Nephron progenitor cell (in vitro differentiated cells): ENCODE results near the gene GBX1.

ENCODE experiments used
- DNase-seq: peaks from one replicate; pipeline ENCODE4 v3.0.0; 2021
- H3K27ac Mint-ChIP-seq: 2 replicates; pipeline ENCODE4 v1.8.0; 2021; ENCODE audit warnings: mild to moderate bottlenecking, moderate library complexity, mixed read lengths
- H3K27me3 Mint-ChIP-seq: 2 replicates; pipeline ENCODE4 v1.8.0; 2021; ENCODE audit warnings: mild to moderate bottlenecking, low read depth, mixed read lengths; ENCODE audit not compliant: poor library complexity
- H3K36me3 Mint-ChIP-seq: 2 replicates; pipeline ENCODE4 v1.8.0; 2021; ENCODE audit warnings: low read depth, mixed read lengths
- H3K4me1 Mint-ChIP-seq: 2 replicates; pipeline ENCODE4 v1.8.0; 2021; ENCODE audit warnings: mixed read lengths
- H3K4me3 Mint-ChIP-seq: 2 replicates; pipeline ENCODE4 v1.8.0; 2021; ENCODE audit warnings: mild to moderate bottlenecking, moderate library complexity, mixed read lengths
- H3K9me3 Mint-ChIP-seq: 2 replicates; pipeline ENCODE4 v1.8.0; 2021; ENCODE audit warnings: mild to moderate bottlenecking, moderate library complexity, mixed read lengths
- TF ChIP-seq, protein P1 (sequence below): fragments of 200-600 bp; sonication (generic); IDR thresholded peaks from 2 replicates; pipeline ENCODE4 v1.5.0; 2021; ENCODE audit warnings: antibody characterized with exemption

GBX1 gene

DNA sequence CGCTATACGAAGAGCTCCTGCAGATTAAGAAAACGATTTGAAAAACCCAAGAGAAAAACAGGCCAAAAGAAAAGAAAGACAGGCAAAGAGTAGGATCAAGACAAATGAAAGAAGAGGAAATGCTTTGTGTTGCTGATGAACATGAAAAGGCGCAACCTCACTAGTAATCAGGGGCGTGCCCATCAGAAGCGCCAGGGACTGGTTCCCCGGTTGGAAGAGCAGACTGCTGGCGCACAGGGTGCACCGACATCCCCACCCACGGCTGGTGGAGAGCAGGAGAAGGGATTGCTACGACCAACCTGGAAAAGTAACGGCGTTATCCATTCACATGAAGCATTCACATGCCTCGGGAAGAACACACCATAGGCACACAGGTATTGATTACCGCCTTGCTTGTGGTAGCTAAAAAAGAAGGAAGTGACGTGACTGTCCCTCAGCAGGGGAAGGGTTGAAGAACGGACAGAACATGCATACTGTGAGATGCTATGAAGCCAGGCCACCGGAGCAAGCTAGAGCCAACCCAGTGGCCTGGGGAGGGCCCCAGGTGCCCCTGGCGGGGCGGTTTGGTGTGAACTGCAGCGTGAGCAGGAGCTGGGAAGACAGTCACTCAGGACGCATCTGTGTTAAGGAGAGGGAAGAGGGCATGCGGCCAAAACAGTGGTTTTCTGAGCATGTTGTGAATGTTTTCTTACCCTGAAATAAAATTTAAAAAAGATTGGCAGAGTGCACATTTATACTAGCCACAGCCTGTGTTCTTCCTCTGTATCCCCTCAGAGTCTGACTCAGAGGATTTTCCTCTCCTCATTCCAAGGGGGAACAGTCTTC, 62.9 kb downstream of the GBX1 start:
- TF ChIP-seq, protein P1, sequence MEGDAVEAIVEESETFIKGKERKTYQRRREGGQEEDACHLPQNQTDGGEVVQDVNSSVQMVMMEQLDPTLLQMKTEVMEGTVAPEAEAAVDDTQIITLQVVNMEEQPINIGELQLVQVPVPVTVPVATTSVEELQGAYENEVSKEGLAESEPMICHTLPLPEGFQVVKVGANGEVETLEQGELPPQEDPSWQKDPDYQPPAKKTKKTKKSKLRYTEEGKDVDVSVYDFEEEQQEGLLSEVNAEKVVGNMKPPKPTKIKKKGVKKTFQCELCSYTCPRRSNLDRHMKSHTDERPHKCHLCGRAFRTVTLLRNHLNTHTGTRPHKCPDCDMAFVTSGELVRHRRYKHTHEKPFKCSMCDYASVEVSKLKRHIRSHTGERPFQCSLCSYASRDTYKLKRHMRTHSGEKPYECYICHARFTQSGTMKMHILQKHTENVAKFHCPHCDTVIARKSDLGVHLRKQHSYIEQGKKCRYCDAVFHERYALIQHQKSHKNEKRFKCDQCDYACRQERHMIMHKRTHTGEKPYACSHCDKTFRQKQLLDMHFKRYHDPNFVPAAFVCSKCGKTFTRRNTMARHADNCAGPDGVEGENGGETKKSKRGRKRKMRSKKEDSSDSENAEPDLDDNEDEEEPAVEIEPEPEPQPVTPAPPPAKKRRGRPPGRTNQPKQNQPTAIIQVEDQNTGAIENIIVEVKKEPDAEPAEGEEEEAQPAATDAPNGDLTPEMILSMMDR = no peak
- H3K27ac Mint-ChIP-seq = no peak overlapping the region
- peaks cover 18% of the 10 kb centered on the region for H3K4me1 Mint-ChIP-seq
- DNase-seq = no peak
- H3K4me3 Mint-ChIP-seq = no peak overlapping the region
- H3K27me3 Mint-ChIP-seq = peaks cover 3% of the 10 kb centered on the region
- peaks cover 16% of the 10 kb centered on the region for H3K36me3 Mint-ChIP-seq
- H3K9me3 Mint-ChIP-seq = no peaks in the 10 kb centered on the region

DNA sequence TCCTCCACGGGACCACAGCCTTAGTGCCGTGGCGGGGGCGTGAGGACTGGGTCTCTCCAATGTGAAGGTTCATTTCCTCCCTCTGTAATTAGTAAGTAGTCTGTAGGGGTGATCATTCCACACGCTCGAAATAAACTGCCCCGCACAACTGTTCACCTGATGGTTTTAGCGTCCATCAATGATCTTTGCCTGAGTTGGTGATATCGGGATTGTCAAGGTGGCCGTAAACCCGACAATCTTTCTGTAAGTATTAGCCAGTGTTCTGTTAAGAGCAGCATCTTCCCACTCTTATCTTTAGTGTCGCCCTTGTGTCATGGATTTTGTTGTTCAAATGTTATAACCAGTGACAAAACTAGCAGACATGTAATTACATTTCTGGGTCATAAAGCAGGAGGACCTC, 63.5 kb downstream of the GBX1 start:
- Mint-ChIP-seq H3K27ac (no peak overlapping the region), H3K4me1 (peaks cover 13% of the 10 kb centered on the region), H3K9me3 (no peaks in the 10 kb centered on the region), H3K4me3 (no peak overlapping the region), H3K27me3 (peaks cover 3% of the 10 kb centered on the region), H3K36me3 (peaks cover 16% of the 10 kb centered on the region)
- TF ChIP-seq, protein P1 = no peak
- no peak for DNase-seq

DNA sequence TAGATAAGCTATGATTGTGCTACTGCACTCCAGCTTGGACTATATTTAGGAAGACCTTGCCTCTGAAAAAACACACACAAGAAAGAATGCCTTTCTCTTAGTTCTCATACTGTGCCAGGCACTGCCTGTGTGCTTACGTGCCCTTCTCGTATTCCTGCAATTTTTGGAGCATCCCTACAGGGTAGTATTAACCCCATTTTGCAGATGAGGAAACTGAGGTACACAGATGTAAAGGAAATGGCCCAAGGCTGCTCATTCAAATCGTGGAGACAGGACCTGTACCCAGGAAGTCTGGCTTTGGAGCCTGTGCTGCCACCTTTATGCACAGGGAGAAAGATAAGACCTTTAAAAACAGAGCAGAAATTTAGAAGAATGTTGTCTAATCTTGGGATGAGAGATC, 64.5 kb downstream of the GBX1 start:
- Mint-ChIP-seq H3K27me3 (peaks cover 3% of the 10 kb centered on the region), H3K4me3 (no peak overlapping the region), H3K4me1 (peaks cover 9% of the 10 kb centered on the region), H3K9me3 (no peaks in the 10 kb centered on the region), H3K36me3 (peaks cover 18% of the 10 kb centered on the region), H3K27ac (no peak overlapping the region)
- TF ChIP-seq, protein P1 = no peak
- DNase-seq = no peak

DNA sequence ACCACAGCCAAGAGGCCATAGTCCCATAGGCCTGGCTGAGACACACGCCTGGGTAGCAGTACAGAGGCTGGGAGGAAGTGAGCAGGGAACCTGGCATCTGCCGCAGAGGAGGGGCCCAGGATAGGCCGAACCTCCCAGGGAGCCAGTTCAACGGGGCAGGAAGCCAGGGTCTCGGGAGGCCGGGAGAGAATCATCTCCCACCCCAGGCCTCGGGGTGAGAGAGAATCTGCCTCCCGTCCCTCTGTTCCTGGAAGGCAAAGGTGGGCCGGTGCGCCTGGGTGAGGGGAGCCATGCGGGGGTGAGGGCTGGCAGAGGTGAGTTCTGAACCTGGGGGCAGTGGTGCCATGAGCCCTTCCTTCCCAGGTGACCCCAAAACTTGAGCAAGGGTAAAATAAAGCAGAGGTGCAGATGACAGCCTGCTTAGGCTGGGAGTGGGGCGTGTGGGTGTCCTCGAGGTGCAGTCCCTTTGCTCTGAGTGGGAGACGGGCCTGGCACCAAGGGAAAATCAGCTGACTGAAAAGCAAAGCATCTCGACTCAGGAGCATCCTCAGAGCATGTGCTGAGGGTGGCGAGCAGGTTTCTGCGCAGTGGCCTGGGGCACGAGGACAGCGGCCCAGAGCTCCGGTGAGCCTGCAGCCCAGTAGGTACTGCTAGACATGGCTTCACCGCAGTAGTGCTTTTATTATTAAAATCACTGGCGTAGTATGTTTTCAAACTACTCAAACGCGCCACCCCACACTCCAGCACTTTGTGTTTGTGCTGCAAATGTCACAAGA, 65.7 kb downstream of the GBX1 start:
- Mint-ChIP-seq H3K4me3 (no peak overlapping the region), H3K36me3 (peaks cover 27% of the 10 kb centered on the region), H3K9me3 (no peaks in the 10 kb centered on the region), H3K27me3 (peaks cover 3% of the 10 kb centered on the region), H3K4me1 (peaks cover 16% of the 10 kb centered on the region), H3K27ac (no peak overlapping the region)
- TF ChIP-seq, protein P1 = no peak
- no peak for DNase-seq

DNA sequence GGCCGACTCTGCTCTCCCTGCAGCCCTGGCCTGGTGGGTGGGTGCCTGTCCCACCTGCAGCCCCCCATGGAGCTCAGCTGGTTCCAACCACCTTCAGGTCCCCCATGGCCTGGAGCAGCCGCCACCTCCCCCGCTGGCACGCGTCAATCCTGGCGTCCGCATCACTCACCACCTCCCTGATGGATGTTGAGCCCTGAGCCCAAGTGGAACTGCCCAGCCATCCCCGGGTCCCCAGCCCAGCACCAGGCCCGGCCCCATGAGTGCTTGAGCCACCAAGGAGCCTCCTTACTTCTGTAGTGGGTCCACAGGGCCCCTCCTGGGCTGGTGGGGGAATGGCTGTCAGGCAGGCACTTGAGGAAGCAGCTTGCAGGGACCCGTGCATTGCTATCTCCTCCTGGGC, 66.6 kb downstream of the GBX1 start:
- no peak overlapping the region for H3K27ac Mint-ChIP-seq
- no peak for DNase-seq
- H3K36me3 Mint-ChIP-seq = peaks cover 26% of the 10 kb centered on the region
- H3K27me3 Mint-ChIP-seq = peaks cover 3% of the 10 kb centered on the region
- TF ChIP-seq, protein P1 = no peak
- H3K9me3 Mint-ChIP-seq = no peaks in the 10 kb centered on the region
- no peak overlapping the region for H3K4me3 Mint-ChIP-seq
- peaks cover 16% of the 10 kb centered on the region for H3K4me1 Mint-ChIP-seq
